Activated CD4-positive, alpha-beta T cell treated with anti-CD3 and anti-CD28 coated beads, Interleukin-2, amount 50 U/mL, for 1 hour (primary cell): ENCODE results near the gene PLA2G2F.
A peak's percentile ranks its signal among the peaks of the same experiment; 100 is the strongest.

Source experiments
- DNase-seq: peaks from one replicate; pipeline ENCODE4 v3.0.0-alpha.2; 2020

PLA2G2F gene

GRCh38 chr1:20174937-20175666 lies 36.0 kb downstream of the PLA2G2F start:
- no peak for DNase-seq

GRCh38 chr1:20178634-20179370 lies 39.7 kb downstream of the PLA2G2F start:
- DNase-seq: no peak

DNA sequence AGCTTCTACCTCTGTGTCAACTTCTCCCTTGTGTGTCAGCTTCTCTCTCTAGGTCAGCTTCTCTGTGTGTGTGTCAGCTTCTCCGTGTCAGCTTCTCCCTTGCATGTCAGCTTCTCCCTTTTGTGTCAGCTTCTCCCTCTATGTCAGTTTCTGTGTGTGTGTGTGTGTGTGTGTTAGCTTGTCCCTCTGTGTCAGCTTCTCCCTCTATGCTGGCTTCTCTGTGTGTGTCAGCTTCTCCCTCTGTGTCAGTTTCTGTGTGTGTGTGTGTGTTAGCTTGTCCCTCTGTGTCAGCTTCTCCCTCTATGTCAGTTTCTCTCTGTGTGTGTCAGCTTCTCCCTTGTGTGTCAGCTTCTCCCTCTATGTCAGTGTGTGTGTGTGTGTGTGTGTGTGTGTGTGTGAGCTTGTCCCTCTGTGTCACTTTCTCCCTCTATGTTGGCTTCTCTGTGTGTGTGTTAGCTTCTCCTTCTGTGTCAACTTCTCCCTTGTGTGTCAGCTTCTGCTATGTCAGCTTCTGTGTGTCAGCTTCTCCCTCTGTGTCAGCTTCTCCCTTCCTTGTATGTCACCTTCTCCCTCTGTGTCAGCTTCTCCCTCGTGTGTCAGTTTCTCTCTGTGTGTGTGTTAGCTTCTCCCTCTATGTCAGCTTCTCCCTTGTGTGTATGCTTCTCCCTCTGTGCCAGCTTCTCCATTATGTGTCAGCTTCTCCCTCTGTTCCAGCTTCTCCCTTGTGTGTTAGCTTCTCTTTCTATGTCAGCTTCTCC lies 40.4 kb downstream of the PLA2G2F start:
- DNase-seq: no peak

- no peak for DNase-seq
Measured at GRCh38 chr1:20180129-20180843, 41.2 kb downstream of the PLA2G2F start.

- no peak for DNase-seq
Measured at GRCh38 chr1:20180844-20181207, 41.7 kb downstream of the PLA2G2F start.

GRCh38 chr1:20182415-20182814 lies 43.3 kb downstream of the PLA2G2F start:
- DNase-seq: no peak

DNA sequence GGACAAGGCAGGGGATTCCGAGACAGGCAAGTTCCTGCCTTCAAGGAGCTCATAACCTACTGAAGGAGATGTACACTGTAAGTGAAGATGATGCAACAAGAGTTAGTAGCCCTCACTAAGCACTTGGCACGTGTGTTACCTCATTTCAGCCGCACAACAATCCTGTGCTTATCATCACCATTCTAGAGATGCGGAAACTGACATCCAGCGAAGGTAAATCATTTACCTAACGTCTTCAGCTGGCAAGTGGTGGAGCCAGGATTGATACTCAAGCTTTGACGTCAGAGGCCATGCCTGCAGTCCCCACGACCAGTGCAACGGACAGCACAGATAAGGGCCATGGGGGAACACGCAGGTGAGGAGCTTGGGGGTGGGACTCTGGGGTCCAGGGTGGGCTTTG lies 43.9 kb downstream of the PLA2G2F start:
- DNase-seq: no peak

DNA sequence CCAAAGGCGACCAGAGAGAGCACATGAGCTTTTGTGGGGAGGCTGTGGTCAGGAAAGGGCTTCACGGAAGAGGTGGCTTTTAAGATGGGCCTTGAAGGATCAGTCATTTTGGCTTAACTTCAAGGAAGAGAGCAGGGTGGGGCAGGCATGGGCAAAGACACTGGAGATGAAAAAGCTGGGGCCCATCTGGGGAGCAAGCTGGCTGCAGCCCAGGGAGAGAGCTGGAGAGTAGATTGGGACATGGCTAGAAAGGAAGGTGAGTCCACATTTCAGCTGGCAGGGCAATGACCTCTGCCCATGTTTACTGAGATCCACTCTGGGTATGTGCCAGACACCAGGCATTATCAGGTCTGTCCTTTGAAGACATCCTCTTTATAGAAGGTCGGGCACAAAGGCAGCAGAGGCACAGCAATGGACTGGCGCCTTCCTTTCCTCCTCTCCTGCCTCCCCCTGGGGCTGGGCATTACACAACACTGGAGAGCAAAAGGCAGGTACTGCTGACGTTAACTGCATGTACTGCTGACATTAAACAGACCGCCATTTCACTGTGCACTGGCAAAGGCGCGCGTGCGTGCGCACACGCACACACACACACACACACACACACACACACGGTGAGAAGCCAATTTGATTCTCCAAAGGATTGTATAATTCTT lies 44.6 kb downstream of the PLA2G2F start:
- no peak for DNase-seq

DNA sequence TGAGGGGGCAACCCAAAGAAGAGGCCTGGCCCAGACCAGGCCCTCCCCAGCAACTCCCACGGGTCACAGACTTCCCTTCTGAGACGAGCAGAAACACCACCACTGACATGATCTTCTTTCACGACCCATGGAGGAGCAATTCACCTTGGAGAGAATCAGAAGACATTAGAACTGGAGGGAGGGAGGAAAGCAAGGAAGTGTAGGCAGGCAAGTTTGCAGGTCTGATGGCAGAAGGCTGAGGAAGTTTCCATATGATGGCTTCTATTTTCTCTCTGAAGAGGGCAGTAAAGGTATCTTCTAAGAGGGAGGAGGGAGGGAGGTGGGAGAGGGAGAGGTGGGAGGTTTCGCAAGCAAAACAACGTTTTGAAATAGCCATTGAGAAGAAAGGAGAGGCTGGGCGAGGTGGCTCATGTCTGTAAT lies 45.4 kb downstream of the PLA2G2F start:
- DNase-seq: no peak

GRCh38 chr1:20184997-20185833 lies 46.1 kb downstream of the PLA2G2F start:
- peak; percentile 51 for DNase-seq

DNA sequence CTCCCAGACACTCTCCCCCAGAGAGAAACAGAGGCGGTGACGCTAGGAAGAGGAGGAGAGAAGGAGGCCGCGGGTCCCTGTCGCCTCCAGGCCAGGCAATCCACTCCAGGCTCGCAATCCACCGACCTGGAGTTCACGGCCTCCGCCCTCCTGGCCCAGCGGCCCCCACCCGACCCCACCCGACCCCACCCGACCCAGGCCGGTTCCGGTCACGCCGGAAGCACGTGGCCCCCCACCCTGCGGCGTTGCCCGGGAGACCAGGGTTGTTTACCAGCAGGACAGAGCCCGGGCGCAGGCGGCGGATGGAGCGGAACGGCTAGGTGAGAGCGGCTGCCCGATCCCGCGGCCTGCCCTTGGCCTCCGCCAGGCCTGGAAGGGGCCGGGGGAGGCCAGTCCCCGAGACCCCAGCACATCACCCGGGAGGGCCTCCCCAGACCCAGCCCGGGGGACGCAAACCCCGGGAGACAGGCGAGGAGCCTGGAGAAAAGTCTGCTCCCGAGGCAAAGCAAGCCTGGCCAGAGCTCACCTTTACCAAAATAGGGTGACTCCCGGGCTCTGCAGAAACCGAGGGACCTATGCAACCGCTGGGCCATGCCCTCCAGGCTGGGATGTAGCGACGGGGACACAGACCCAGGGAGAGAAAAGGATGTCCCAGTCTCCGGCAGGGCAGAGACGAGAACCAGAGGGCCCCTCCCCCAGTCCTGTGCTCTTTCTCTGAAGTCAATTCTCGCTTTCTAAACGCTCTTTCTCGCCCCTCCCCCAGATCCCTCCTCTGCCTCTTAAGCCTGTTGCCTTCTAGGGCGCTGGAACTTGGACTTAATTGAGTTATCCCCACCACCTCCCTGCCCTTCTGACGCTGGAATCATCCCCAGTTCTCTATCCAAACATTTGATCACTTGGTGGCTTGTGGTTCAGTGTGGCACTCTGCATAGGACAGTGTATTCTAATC lies 47.0 kb downstream of the PLA2G2F start, which contains the start of the genes PLA2G2C and UBXN10:
Gene PLA2G2C, minus strand, starts transcription at position 685 of the 949 bp plus-strand sequence. CDS start 9,155 bp downstream, outside the sequence.
Gene UBXN10, plus strand, starts transcription at position 263 of the 949 bp plus-strand sequence. CDS start 4,466 bp downstream, outside the sequence.
- DNase-seq: peak; percentile 44

- DNase-seq: peak; percentile 18
Measured at GRCh38 chr1:20187103-20187812, 48.1 kb downstream of the PLA2G2F start.

- DNase-seq: no peak
Measured at GRCh38 chr1:20187813-20188454, 48.8 kb downstream of the PLA2G2F start.

DNA sequence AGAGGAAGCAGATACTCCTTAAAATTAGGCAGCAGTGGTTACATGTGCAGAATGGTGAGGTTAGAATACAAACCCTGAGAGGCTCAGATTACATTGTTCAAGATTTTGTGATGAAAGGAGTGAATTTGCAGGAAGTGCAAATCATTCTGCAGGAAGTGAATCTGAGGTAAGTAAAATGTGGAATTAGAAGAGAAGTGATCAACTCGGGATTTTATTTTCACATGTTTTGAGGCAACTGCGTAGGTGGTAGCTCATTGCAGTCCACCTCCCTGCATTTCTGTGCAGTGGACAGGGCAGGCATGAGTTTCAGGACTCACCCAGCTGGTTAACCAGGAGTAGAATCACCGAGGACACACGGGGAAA lies 49.3 kb downstream of the PLA2G2F start:
- no peak for DNase-seq

GRCh38 chr1:20189664-20190063 lies 50.5 kb downstream of the PLA2G2F start:
- DNase-seq: no peak

DNA sequence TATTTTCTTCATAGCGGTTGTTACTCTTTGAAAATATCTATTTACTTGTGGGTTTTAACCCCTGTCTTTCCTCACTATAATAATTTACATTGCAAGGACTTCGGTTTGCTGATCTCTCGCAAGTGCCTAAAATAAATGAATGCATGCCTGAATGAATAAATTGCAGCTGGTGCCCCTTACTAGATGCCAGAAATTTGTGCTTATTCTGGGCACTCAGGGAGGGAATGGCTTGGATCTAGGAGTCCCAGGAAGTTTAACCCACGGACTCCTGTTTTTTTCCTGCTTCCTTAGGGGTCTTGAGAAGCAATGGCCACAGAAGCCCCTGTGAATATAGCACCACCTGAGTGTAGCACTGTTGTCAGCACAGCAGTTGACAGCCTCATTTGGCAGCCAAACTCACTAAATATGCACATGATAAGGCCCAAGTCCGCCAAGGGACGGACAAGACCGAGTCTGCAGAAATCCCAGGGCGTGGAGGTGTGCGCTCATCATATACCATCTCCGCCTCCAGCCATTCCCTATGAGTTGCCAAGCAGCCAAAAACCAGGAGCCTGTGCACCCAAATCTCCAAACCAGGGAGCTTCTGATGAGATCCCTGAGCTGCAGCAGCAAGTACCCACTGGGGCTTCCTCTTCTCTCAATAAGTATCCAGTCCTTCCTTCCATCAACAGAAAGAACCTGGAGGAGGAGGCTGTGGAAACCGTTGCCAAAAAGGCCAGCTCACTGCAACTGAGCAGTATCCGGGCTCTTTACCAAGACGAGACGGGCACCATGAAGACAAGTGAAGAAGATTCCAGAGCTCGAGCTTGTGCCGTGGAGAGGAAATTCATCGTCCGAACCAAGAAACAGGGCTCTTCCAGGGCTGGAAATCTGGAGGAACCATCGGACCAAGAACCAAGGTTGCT lies 51.4 kb downstream of the PLA2G2F start:
- no peak for DNase-seq

- no peak for DNase-seq
Measured at GRCh38 chr1:20191266-20191825, 52.2 kb downstream of the PLA2G2F start.
